ENCODE measurements around the gene FKBP1A.

DNA sequence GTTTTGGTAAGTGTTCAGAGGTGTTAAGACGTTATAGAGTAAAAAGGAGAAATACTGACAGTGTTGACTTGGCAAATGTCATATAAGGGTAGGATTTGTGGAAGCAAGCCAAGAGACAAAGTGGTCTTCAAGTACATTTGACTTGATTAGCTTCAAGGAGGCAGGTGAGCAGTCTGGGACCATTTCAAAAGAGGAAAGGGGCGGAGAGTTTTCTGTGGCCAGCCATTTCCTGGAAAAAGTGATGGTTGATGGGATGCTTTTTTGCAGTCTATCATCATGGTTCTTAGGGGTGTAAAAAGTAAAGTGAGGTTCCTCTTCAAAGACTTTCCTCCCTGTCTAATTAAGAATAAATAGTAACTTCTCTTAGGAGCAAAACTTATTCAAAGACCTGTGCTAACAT, 28.7 kb downstream of the FKBP1A start:
- TF ChIP-seq, protein P1, sequence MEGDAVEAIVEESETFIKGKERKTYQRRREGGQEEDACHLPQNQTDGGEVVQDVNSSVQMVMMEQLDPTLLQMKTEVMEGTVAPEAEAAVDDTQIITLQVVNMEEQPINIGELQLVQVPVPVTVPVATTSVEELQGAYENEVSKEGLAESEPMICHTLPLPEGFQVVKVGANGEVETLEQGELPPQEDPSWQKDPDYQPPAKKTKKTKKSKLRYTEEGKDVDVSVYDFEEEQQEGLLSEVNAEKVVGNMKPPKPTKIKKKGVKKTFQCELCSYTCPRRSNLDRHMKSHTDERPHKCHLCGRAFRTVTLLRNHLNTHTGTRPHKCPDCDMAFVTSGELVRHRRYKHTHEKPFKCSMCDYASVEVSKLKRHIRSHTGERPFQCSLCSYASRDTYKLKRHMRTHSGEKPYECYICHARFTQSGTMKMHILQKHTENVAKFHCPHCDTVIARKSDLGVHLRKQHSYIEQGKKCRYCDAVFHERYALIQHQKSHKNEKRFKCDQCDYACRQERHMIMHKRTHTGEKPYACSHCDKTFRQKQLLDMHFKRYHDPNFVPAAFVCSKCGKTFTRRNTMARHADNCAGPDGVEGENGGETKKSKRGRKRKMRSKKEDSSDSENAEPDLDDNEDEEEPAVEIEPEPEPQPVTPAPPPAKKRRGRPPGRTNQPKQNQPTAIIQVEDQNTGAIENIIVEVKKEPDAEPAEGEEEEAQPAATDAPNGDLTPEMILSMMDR (IDR thresholded peaks at IDR 0.05), result no peak
- TF ChIP-seq POLR2A (IDR thresholded peaks at IDR 0.05), result no peak
